Karpas-422 (cell line): ENCODE measurements around the gene LGALS3BP. TPM values are rescaled to one million over a fixed set of nuclear protein-coding genes. Genes with fewer than 3 reads are reported as not detected.

Experiments
- DNase-seq: peaks from one replicate; pipeline ENCODE4 v3.0.0-alpha.2; 2015
- H2AFZ ChIP-seq: fragments of 200-600 bp; sonication (generic); 2 replicates; pipeline ENCODE4 v1.6.1; 2014; ENCODE audit warnings: antibody characterized with exemption, low read length, mixed read lengths
- H3K27ac ChIP-seq: fragments of 200-600 bp; sonication (generic); 2 replicates; pipeline ENCODE4 v1.5.1; 2014; ENCODE audit warnings: mild to moderate bottlenecking, low read length, moderate library complexity
- H3K27me3 ChIP-seq: fragments of 200-600 bp; sonication (generic); 2 replicates; pipeline ENCODE4 v1.6.1; 2014; ENCODE audit warnings: low read length, mixed read lengths
- H3K36me3 ChIP-seq: fragments of 200-600 bp; sonication (generic); 2 replicates; pipeline ENCODE4 v1.6.1; 2014; ENCODE audit warnings: low read length, mixed read lengths; ENCODE audit not compliant: insufficient read depth
- H3K4me1 ChIP-seq: fragments of 200-600 bp; sonication (generic); 2 replicates; pipeline ENCODE4 v1.6.1; 2014; ENCODE audit warnings: mild to moderate bottlenecking, low read length, mixed read lengths
- H3K4me2 ChIP-seq: fragments of 200-600 bp; sonication (generic); 2 replicates; pipeline ENCODE4 v1.6.1; 2014; ENCODE audit warnings: low read length, low read depth, mild to moderate bottlenecking; ENCODE audit not compliant: poor library complexity, severe bottlenecking
- H3K4me3 ChIP-seq: fragments of 200-600 bp; sonication (generic); 2 replicates; pipeline ENCODE4 v1.5.1; 2014; ENCODE audit warnings: mild to moderate bottlenecking, antibody characterized with exemption, low read length, mixed read lengths
- H3K79me2 ChIP-seq: fragments of 200-600 bp; sonication (generic); 2 replicates; pipeline ENCODE4 v1.6.1; 2014; ENCODE audit warnings: mild to moderate bottlenecking, low read length, mixed read lengths
- H3K9ac ChIP-seq: fragments of 200-600 bp; sonication (generic); 2 replicates; pipeline ENCODE4 v1.6.0; 2014; ENCODE audit warnings: low read length
- H3K9me2 ChIP-seq: fragments of 200-600 bp; sonication (generic), shearing (Covaris generic); replicated peaks from 2 replicates; pipeline ENCODE4 v1.6.0; 2014; ENCODE audit warnings: mild to moderate bottlenecking, low read length, moderate library complexity; ENCODE audit not compliant: insufficient read depth
- H3K9me3 ChIP-seq: fragments of 300-700, 200-600 bp; sonication (generic); 2 replicates; pipeline ENCODE4 v1.6.1; 2014; ENCODE audit warnings: low read length, mixed read lengths
- H4K20me1 ChIP-seq: fragments of 200-600 bp; sonication (generic); 2 replicates; pipeline ENCODE4 v1.6.1; 2014; ENCODE audit warnings: mild to moderate bottlenecking, antibody characterized with exemption, low read length, low read depth; ENCODE audit not compliant: insufficient read depth
- total RNA-seq: library from RNA; depleted of rRNA; stranded (reverse); fragments of >200 nt; shearing (Covaris generic); gene quantifications from 2 replicates; pipeline ENCODE4 v1.2.3, GENCODE V29; 2014; ENCODE audit warnings: low replicate concordance

LGALS3BP gene
- total RNA-seq, 1 experiment from 2014 or later: 23.7 TPM

DNA sequence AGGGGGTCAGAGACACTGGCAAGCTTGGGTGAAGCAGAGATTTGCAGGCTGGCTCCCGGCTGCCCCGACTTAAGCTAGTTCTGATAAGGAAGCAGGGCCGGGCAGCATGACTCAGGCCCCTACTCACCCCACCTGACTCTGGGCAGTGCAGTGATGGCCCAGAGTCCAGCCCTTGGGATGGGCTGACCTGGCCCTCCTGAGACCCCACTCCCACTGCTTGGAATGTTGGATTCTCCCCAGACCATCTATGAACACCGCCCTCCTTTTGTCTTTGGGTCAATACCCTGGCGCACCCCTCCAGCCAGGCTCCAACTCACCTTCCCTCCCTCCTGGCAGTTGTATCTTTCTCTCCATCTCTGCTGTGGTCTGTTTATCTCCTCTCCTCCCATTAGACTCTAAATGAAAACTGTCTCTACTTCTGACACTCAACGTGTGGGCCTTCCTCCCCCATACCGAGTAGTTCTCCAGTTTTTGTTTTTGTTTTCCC, 21.0 kb downstream of the LGALS3BP start:
- no peak overlapping the region for H2AFZ ChIP-seq
- DNase-seq: no peak
- no peaks in the 10 kb centered on the region for H3K27me3 ChIP-seq
- no peaks in the 10 kb centered on the region for H3K79me2 ChIP-seq
- H3K36me3 ChIP-seq: no peaks in the 10 kb centered on the region
- H4K20me1 ChIP-seq: no peaks in the 10 kb centered on the region
- H3K27ac ChIP-seq: no peak overlapping the region
- H3K9me2 ChIP-seq: no peaks in the 10 kb centered on the region
- no peak overlapping the region for H3K4me3 ChIP-seq
- H3K4me2 ChIP-seq: no peak overlapping the region
- no peaks in the 10 kb centered on the region for H3K4me1 ChIP-seq
- no peak overlapping the region for H3K9ac ChIP-seq
- H3K9me3 ChIP-seq: no peaks in the 10 kb centered on the region

DNA sequence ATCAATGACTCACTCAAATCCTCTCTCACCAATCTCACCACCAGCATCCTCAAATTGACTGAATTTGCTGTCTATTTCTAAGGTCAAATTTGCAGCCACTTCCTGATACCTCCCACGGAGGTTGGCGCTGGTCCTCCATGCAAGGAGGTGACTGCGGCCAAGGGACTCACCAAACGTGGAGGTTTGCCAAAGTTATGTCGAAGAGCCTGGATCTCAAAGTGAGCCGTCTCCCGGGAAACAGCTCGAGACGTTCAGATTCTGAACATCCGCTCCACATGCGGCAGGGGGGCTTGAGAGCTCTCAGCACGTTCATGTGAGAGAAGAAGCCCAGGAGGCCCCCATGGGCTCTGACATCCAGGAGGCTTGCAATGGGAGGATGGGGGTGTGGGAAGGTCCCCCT, 22.6 kb downstream of the LGALS3BP start:
- Histone ChIP-seq H3K4me2 (no peak overlapping the region), H3K4me3 (no peak overlapping the region), H4K20me1 (no peaks in the 10 kb centered on the region), H3K27me3 (no peaks in the 10 kb centered on the region), H3K36me3 (no peaks in the 10 kb centered on the region), H2AFZ (no peak overlapping the region), H3K27ac (no peak overlapping the region), H3K9ac (no peak overlapping the region), H3K9me2 (no peaks in the 10 kb centered on the region), H3K9me3 (no peaks in the 10 kb centered on the region), H3K4me1 (no peaks in the 10 kb centered on the region), H3K79me2 (no peaks in the 10 kb centered on the region)
- DNase-seq: no peak

- Histone ChIP-seq H3K4me1 (no peaks in the 10 kb centered on the region), H3K36me3 (no peaks in the 10 kb centered on the region), H3K27ac (no peak overlapping the region), H2AFZ (no peak overlapping the region), H3K9me2 (no peaks in the 10 kb centered on the region), H3K27me3 (no peaks in the 10 kb centered on the region; the same call in 1 of the 2 replicates), H4K20me1 (no peaks in the 10 kb centered on the region), H3K9ac (no peak overlapping the region), H3K9me3 (peaks cover 3% of the 10 kb centered on the region), H3K4me3 (no peak overlapping the region), H3K79me2 (no peaks in the 10 kb centered on the region), H3K4me2 (no peak overlapping the region)
- no peak for DNase-seq
Observed at GRCh38 chr17:78956254-78956653, 23.5 kb downstream of the LGALS3BP start.

DNA sequence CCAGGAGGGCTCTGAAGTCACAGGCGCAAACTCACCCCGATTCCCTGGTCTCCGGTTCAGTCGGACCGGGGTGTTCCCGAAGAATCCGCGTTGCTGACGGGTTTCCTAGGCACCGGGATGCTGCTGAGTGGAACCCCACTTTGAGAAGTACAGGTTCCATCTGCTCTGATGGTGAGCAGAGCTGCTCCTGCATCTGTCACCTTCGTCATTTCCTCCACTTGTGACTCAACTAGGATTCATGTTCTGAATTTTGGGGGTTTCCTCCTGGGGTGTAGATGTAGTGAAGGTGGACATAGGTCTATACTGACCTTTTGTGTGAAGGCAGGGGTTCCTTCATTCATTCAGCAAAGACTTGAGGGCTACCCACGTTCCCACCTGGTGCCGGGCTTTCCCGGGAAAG, 25.0 kb downstream of the LGALS3BP start:
- Histone ChIP-seq H3K27me3 (no peaks in the 10 kb centered on the region; the same call in 1 of the 2 replicates), H3K4me1 (no peaks in the 10 kb centered on the region), H3K4me3 (no peak overlapping the region), H3K9me2 (no peaks in the 10 kb centered on the region), H3K79me2 (no peaks in the 10 kb centered on the region), H2AFZ (no peak overlapping the region), H4K20me1 (no peaks in the 10 kb centered on the region), H3K9ac (no peak overlapping the region), H3K9me3 (peaks cover 12% of the 10 kb centered on the region), H3K36me3 (no peaks in the 10 kb centered on the region), H3K27ac (no peak overlapping the region), H3K4me2 (no peak overlapping the region)
- DNase-seq: no peak

DNA sequence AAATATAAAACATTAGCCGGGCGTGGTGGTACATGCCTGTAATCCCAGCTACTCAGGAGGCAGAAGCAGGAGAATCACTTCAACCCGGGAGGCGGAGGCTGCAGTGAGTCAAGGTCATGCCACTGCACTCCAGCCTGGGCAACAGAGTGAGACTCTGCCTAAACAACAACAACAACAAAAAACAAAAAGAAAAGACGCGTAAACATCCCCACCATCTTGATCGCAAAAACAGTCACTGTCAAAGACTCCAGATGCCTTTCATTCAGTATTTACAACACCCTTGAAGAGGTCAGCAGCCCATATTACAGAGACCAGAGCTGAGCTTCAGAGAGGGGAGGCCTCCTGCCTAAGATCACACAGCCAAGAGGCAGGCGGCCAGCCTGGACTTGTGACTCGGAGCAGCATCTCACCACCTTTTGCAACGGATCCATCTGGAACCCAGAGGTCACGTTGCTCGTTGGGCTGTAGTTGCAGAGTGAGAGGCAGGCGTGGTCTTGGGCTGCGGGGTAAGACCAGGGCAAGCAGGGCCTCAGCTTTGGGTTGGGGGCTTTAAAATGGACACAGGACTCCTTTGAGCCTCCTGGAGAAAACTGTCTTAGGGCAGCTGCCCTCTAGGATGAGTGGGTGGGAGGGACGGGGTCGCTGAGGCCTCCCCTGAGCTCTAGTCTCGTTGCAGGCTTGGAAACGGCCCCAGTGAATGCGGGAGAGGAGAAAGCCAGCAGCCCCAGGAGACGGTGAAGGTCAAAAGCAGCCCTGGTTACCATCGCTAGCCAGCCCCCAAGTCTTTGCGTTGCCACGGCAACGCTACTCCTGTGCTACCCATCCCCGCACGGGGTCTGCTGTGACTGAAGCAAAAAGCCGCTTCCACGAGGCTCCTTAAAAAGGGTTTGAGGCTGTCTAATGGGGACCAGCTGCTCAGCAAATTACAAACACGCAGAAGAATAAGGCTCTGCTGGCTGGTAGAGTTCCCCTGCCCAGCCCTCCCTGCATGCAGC, 26.1 kb downstream of the LGALS3BP start:
- no peaks in the 10 kb centered on the region; the same call in 1 of the 2 replicates for H3K27me3 ChIP-seq
- no peak overlapping the region for H3K27ac ChIP-seq
- H4K20me1 ChIP-seq: no peaks in the 10 kb centered on the region
- H3K9me2 ChIP-seq: no peaks in the 10 kb centered on the region
- DNase-seq: no peak
- H3K4me1 ChIP-seq: no peaks in the 10 kb centered on the region
- H3K79me2 ChIP-seq: no peaks in the 10 kb centered on the region
- no peaks in the 10 kb centered on the region for H3K36me3 ChIP-seq
- H3K4me2 ChIP-seq: no peak overlapping the region
- H3K9ac ChIP-seq: no peak overlapping the region
- H2AFZ ChIP-seq: no peak overlapping the region
- peaks cover 12% of the 10 kb centered on the region for H3K9me3 ChIP-seq
- no peak overlapping the region for H3K4me3 ChIP-seq

GRCh38 chr17:78952706-78953105, 27.0 kb downstream of the LGALS3BP start:
- Histone ChIP-seq H3K36me3 (no peaks in the 10 kb centered on the region), H3K4me1 (no peaks in the 10 kb centered on the region), H3K27ac (no peak overlapping the region), H3K27me3 (no peaks in the 10 kb centered on the region; the same call in 1 of the 2 replicates), H3K9ac (no peak overlapping the region), H3K4me3 (no peak overlapping the region), H3K9me3 (peaks cover 12% of the 10 kb centered on the region), H3K9me2 (no peaks in the 10 kb centered on the region), H3K79me2 (no peaks in the 10 kb centered on the region), H3K4me2 (no peak overlapping the region), H2AFZ (no peak overlapping the region), H4K20me1 (no peaks in the 10 kb centered on the region)
- DNase-seq: no peak

GRCh38 chr17:78951967-78952551, 27.7 kb downstream of the LGALS3BP start:
- no peaks in the 10 kb centered on the region for H3K4me1 ChIP-seq
- no peak overlapping the region for H3K27ac ChIP-seq
- H3K9me2 ChIP-seq: no peaks in the 10 kb centered on the region
- no peak for DNase-seq
- H3K79me2 ChIP-seq: no peaks in the 10 kb centered on the region
- H3K36me3 ChIP-seq: no peaks in the 10 kb centered on the region
- no peak overlapping the region for H2AFZ ChIP-seq
- no peaks in the 10 kb centered on the region; the same call in 1 of the 2 replicates for H3K27me3 ChIP-seq
- H3K4me3 ChIP-seq: no peak overlapping the region
- H3K4me2 ChIP-seq: no peak overlapping the region
- no peak overlapping the region for H3K9ac ChIP-seq
- peaks cover 12% of the 10 kb centered on the region for H3K9me3 ChIP-seq
- no peaks in the 10 kb centered on the region for H4K20me1 ChIP-seq

GRCh38 chr17:78950870-78951269, 28.9 kb downstream of the LGALS3BP start:
- no peak overlapping the region for H2AFZ ChIP-seq
- no peaks in the 10 kb centered on the region for H4K20me1 ChIP-seq

More at GRCh38 chr17:78950870-78951269, 28.9 kb downstream of the LGALS3BP start:
- H3K9me3 ChIP-seq: peaks cover 12% of the 10 kb centered on the region
- no peak overlapping the region for H3K4me2 ChIP-seq
- H3K36me3 ChIP-seq: no peaks in the 10 kb centered on the region
- H3K9ac ChIP-seq: no peak overlapping the region
- H3K27me3 ChIP-seq: no peaks in the 10 kb centered on the region; the same call in 1 of the 2 replicates
- no peak overlapping the region for H3K4me3 ChIP-seq
- H3K27ac ChIP-seq: no peak overlapping the region
- H3K79me2 ChIP-seq: no peaks in the 10 kb centered on the region
- H3K9me2 ChIP-seq: no peaks in the 10 kb centered on the region
- no peaks in the 10 kb centered on the region for H3K4me1 ChIP-seq
- no peak for DNase-seq
